OCI-LY1 (cell line): ENCODE measurements around the gene SUN1.

Source experiments
- H2AFZ ChIP-seq: fragments of 200-600 bp; sonication (generic), shearing (Covaris generic); 2 replicates; pipeline ENCODE4 v1.6.0; 2014; ENCODE audit warnings: antibody characterized with exemption, mild to moderate bottlenecking, low read length
- H3F3A ChIP-seq: fragments of 200-600 bp; sonication (generic), shearing (Covaris generic); 2 replicates; pipeline ENCODE4 v1.6.0; 2014; ENCODE audit warnings: mild to moderate bottlenecking, antibody characterized with exemption, low read length, moderate library complexity; ENCODE audit not compliant: insufficient read depth
- H3K27ac ChIP-seq: fragments of 200-600 bp; sonication (generic); 2 replicates; pipeline ENCODE4 v1.5.1; 2014; ENCODE audit warnings: low read length, mixed run types, mild to moderate bottlenecking, low read depth; ENCODE audit not compliant: poor library complexity, severe bottlenecking
- H3K27me3 ChIP-seq: fragments of 200-600 bp; sonication (generic); 2 replicates; pipeline ENCODE4 v1.6.0; 2014; ENCODE audit warnings: antibody characterized with exemption, mild to moderate bottlenecking, low read length, moderate library complexity; ENCODE audit not compliant: insufficient read depth
- H3K36me3 ChIP-seq: fragments of 200-600 bp; sonication (generic); 2 replicates; pipeline ENCODE4 v1.6.1; 2014; ENCODE audit warnings: mild to moderate bottlenecking, antibody characterized with exemption, low read length, moderate library complexity, mixed read lengths; ENCODE audit not compliant: insufficient read depth
- H3K4me1 ChIP-seq: fragments of 200-600 bp; sonication (generic); 2 replicates; pipeline ENCODE4 v1.5.1; 2014; ENCODE audit warnings: mild to moderate bottlenecking, low read length, moderate library complexity; ENCODE audit not compliant: insufficient read depth, severe bottlenecking
- H3K4me2 ChIP-seq: fragments of 200-600 bp; sonication (generic), shearing (Covaris generic); 2 replicates; pipeline ENCODE4 v1.6.1; 2014; ENCODE audit warnings: low read length
- H3K4me3 ChIP-seq: fragments of 200-600 bp; sonication (generic); 2 replicates; pipeline ENCODE4 v1.5.1; 2014; ENCODE audit warnings: low read length, low read depth, mild to moderate bottlenecking, mixed read lengths; ENCODE audit not compliant: poor library complexity, severe bottlenecking
- H3K79me2 ChIP-seq: fragments of 200-600 bp; shearing (Covaris generic); 2 replicates; pipeline ENCODE4 v1.6.1; 2016; ENCODE audit warnings: mixed run types, low read length, mixed read lengths; ENCODE audit not compliant: insufficient read depth
- H3K9ac ChIP-seq: fragments of 200-600 bp; sonication (generic), shearing (Covaris generic); 2 replicates; pipeline ENCODE4 v1.6.1; 2014; ENCODE audit warnings: mild to moderate bottlenecking, low read length, mixed read lengths
- H3K9me2 ChIP-seq: fragments of 200-600 bp; sonication (generic), shearing (Covaris generic); 2 replicates; pipeline ENCODE4 v1.6.1; 2014; ENCODE audit warnings: low read depth, mild to moderate bottlenecking, low read length, mixed read lengths
- H3K9me3 ChIP-seq: fragments of 200-600 bp; shearing (Covaris generic); 2 replicates; pipeline ENCODE4 v1.6.1; 2014; ENCODE audit warnings: low read length, mixed read lengths
- H4K20me1 ChIP-seq: fragments of 200-600 bp; sonication (generic), shearing (Covaris generic); 2 replicates; pipeline ENCODE4 v1.6.0; 2016; ENCODE audit warnings: mild to moderate bottlenecking, low read length; ENCODE audit not compliant: insufficient read depth
- CTCF ChIP-seq: fragments of 200-600 bp; sonication (generic), shearing (Covaris generic); IDR thresholded peaks from 2 replicates; pipeline ENCODE4 v1.5.1; 2017; ENCODE audit warnings: mild to moderate bottlenecking, antibody characterized with exemption, low read length, moderate library complexity, mixed read lengths
- EZH2 ChIP-seq: fragments of 200-600 bp; sonication (generic), shearing (Covaris generic); IDR thresholded peaks from 2 replicates; pipeline ENCODE4 v1.8.0; 2017; ENCODE audit warnings: borderline replicate concordance, mixed run types, mild to moderate bottlenecking, antibody characterized with exemption, low read length, moderate library complexity, mixed read lengths

The SUN1 gene

GRCh38 chr7:853366-854117 lies 21.3 kb downstream of the SUN1 start:
- no peak for TF ChIP-seq CTCF
- no peak for TF ChIP-seq EZH2
- H3F3A ChIP-seq: no peaks in the 10 kb centered on the region
- no peak overlapping the region for H3K9ac ChIP-seq
- H3K9me3 ChIP-seq: no peaks in the 10 kb centered on the region
- H3K4me2 ChIP-seq: no peak overlapping the region
- no peaks in the 10 kb centered on the region for H3K79me2 ChIP-seq
- H3K27me3 ChIP-seq: no peaks in the 10 kb centered on the region
- no peak overlapping the region for H2AFZ ChIP-seq
- H3K36me3 ChIP-seq: peaks cover 77% of the 10 kb centered on the region
- no peaks in the 10 kb centered on the region for H4K20me1 ChIP-seq
- H3K27ac ChIP-seq: no peak overlapping the region
- no peaks in the 10 kb centered on the region for H3K4me1 ChIP-seq
- no peaks in the 10 kb centered on the region for H3K9me2 ChIP-seq
- no peak overlapping the region for H3K4me3 ChIP-seq

GRCh38 chr7:854118-854775 lies 22.0 kb downstream of the SUN1 start:
- H3K27ac ChIP-seq: no peak overlapping the region
- H3K36me3 ChIP-seq: peaks cover 77% of the 10 kb centered on the region
- no peaks in the 10 kb centered on the region for H3K9me2 ChIP-seq
- H3K9me3 ChIP-seq: no peaks in the 10 kb centered on the region
- H3K4me3 ChIP-seq: no peak overlapping the region
- no peak overlapping the region for H3K9ac ChIP-seq
- no peak for TF ChIP-seq EZH2
- no peak for TF ChIP-seq CTCF
- no peaks in the 10 kb centered on the region for H3K79me2 ChIP-seq
- H3K27me3 ChIP-seq: no peaks in the 10 kb centered on the region
- H3F3A ChIP-seq: no peaks in the 10 kb centered on the region
- H4K20me1 ChIP-seq: no peaks in the 10 kb centered on the region
- H2AFZ ChIP-seq: no peak overlapping the region
- H3K4me1 ChIP-seq: no peaks in the 10 kb centered on the region
- H3K4me2 ChIP-seq: no peak overlapping the region

- no peak overlapping the region for H3K9ac ChIP-seq
- H3K27me3 ChIP-seq: no peaks in the 10 kb centered on the region
- H2AFZ ChIP-seq: no peak overlapping the region
- TF ChIP-seq EZH2: no peak
- TF ChIP-seq CTCF: no peak
- peaks cover 83% of the 10 kb centered on the region for H3K36me3 ChIP-seq
- H3K27ac ChIP-seq: no peak overlapping the region
- no peak overlapping the region for H3K4me2 ChIP-seq
- H3F3A ChIP-seq: no peaks in the 10 kb centered on the region
- no peaks in the 10 kb centered on the region for H4K20me1 ChIP-seq
- no peaks in the 10 kb centered on the region for H3K4me1 ChIP-seq
- no peaks in the 10 kb centered on the region for H3K9me3 ChIP-seq
- H3K79me2 ChIP-seq: no peaks in the 10 kb centered on the region
- H3K9me2 ChIP-seq: no peaks in the 10 kb centered on the region
- no peak overlapping the region for H3K4me3 ChIP-seq
These were observed 23.6 kb downstream of the SUN1 start for GRCh38 chr7:855686-856369.
